Activated T-helper 1 cell treated with anti-CD3 and anti-CD28 coated beads, Interleukin-12 subunit alpha, Interleukin-12 subunit beta, Interleukin-2, Interleukin-4 antibody, amounts not matched to agents 30 ng/mL and 10 ng/mL and 1 ng/mL, durations not matched to agents 14 hours and 24 hours and 36 hours (primary cell): ENCODE data around the gene HDAC7. TPM values are rescaled to one million over a fixed set of nuclear protein-coding genes. Genes with fewer than 3 reads are reported as not detected.

Source experiments
- DNase-seq: peaks from one replicate; pipeline ENCODE4 v3.0.0; 2021; ENCODE audit warnings: low spot score
- H3K27ac Mint-ChIP-seq: one replicate; pipeline ENCODE4 v1.8.0; 2021; ENCODE audit warnings: mild to moderate bottlenecking, mixed read lengths
- H3K27me3 Mint-ChIP-seq: one replicate; pipeline ENCODE4 v1.8.0; 2022; ENCODE audit warnings: mild to moderate bottlenecking, moderate library complexity, mixed read lengths; ENCODE audit not compliant: insufficient read depth
- H3K36me3 Mint-ChIP-seq: one replicate; pipeline ENCODE4 v1.8.0; 2021; ENCODE audit warnings: low read depth, mixed read lengths
- H3K4me1 Mint-ChIP-seq: one replicate; pipeline ENCODE4 v1.8.0; 2021; ENCODE audit warnings: low read depth, mixed read lengths
- H3K4me3 Mint-ChIP-seq: one replicate; pipeline ENCODE4 v1.8.0; 2021; ENCODE audit warnings: mild to moderate bottlenecking, moderate library complexity, mixed read lengths
- H3K9me3 Mint-ChIP-seq: one replicate; pipeline ENCODE4 v1.8.0; 2021; ENCODE audit warnings: mixed read lengths
- intact Hi-C: fragments of 100-400 bp; cut with micrococcal nuclease; formaldehyde crosslinking; loops from one replicate; pipeline ENCODE4 v1.15.1; 2024
- total RNA-seq: library from RNA; stranded (reverse); gene quantifications from 2 replicates; pipeline ENCODE4 v1.2.3, GENCODE V29; 2022

Gene HDAC7
- total RNA-seq, 1 donor from 2014 or later: 466 TPM

DNA sequence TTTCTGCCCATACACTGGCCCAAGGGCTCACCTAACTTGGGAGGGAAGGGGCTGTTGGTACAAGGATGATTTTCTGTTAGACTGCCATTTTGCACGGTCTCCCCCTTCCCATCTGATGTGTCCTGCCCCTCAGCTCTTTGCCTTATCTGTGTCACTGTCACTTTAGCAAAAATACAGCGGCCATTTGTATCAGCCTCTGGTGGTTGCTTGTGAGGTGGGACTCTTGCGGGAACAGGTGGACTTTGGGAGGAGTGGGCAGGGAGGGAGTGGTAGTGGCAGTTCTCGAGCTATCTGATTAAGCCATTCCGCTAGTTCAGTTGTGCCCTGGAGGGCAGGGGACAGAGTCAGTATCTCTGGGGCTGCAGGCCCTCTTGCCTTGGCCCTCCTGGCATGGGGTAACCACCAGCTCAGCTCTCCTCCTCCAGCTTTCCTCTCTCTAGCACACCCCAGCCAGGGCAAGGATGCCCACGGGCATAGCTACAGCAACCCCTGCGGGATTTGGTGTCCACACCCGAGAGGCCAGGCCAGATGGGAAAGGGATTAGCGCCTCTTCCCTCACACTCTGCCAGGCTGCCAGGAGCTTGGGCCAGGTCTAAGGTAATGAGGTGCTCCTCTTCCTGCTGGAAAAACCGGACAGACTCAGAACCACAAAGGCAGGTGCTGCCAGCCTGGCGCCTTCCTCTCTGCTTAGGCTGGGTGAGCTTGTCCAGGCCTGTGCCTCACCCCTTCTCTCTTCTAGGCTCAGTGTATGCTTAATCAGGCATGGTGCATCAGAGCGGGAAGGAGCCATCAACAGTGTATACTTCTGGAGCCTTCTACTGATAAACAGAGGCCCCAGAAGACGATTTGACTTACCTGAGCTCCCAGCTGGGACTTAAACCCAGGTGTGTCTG lies 38.0 kb downstream of the HDAC7 start:
- no peak overlapping the region for H3K4me3 Mint-ChIP-seq
- peaks cover 28% of the 10 kb centered on the region for H3K4me1 Mint-ChIP-seq
- H3K27ac Mint-ChIP-seq: peak overlapping the region; percentile 70
- H3K9me3 Mint-ChIP-seq: no peaks in the 10 kb centered on the region
- DNase-seq: no peak
- no peaks in the 10 kb centered on the region for H3K27me3 Mint-ChIP-seq
- intact Hi-C loops: no loop called here
- H3K36me3 Mint-ChIP-seq: peaks cover 34% of the 10 kb centered on the region

- no peak for DNase-seq
- Mint-ChIP-seq H3K4me1 (peaks cover 45% of the 10 kb centered on the region), H3K27ac (no peak overlapping the region), H3K36me3 (peaks cover 20% of the 10 kb centered on the region), H3K9me3 (no peaks in the 10 kb centered on the region), H3K27me3 (no peaks in the 10 kb centered on the region), H3K4me3 (no peak overlapping the region)
- intact Hi-C loops: loop anchor here (1.0 to 2.0 kb wide), 5 partner anchors 27 to 65 kb away; no protein-coding TSS in a partner anchor
Observed at GRCh38 chr12:47779943-47780504, 39.7 kb downstream of the HDAC7 start.

DNA sequence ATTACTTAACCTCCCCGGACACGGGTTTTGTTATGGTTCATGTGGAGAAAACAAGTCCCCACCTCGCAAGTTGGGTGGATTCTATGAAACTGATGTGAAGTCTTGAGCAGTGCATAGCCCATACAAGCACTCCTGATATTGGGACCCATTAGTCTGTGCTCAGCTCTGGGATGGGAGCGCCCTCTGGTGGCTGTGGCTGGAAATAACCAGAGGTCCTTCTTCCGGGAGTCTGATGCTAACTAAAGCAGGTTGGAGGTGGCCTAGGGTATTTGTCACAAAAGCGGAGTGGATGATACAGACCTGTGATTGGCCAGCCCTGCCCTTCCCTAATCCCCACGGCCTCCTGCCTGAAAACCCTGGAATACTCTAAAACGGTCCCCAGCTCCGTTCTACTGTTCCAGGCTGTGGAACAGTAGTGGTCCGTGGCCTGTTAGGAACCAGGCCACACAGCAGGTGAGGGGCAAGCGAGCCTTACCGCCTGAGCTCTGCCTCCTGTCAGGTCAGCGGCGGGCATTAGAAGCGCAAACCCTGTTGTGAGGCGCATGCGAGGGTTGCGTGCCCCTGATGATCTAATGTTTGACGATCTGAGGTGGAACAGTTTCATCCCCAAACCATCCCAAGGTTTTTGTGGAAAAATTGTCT lies 40.3 kb downstream of the HDAC7 start:
- Mint-ChIP-seq H3K27me3 (no peaks in the 10 kb centered on the region), H3K36me3 (peaks cover 14% of the 10 kb centered on the region), H3K4me1 (peaks cover 50% of the 10 kb centered on the region), H3K4me3 (no peak overlapping the region), H3K9me3 (no peaks in the 10 kb centered on the region), H3K27ac (peak overlapping the region; percentile 89)
- peak; percentile 84 for DNase-seq
- intact Hi-C loops: loop anchor here (1.0 to 2.0 kb wide), 5 partner anchors 27 to 64 kb away; no protein-coding TSS in a partner anchor

- Mint-ChIP-seq H3K4me1 (peaks cover 55% of the 10 kb centered on the region), H3K36me3 (peaks cover 14% of the 10 kb centered on the region), H3K4me3 (no peak overlapping the region), H3K9me3 (no peaks in the 10 kb centered on the region), H3K27me3 (no peaks in the 10 kb centered on the region), H3K27ac (peak overlapping the region; percentile 89)
- DNase-seq: no peak
- intact Hi-C loops: loop anchor here (1.0 to 2.0 kb wide), 5 partner anchors 28 to 64 kb away; no protein-coding TSS in a partner anchor
Observed at GRCh38 chr12:47778881-47779280, 40.8 kb downstream of the HDAC7 start.

GRCh38 chr12:47777741-47778558 lies 41.8 kb downstream of the HDAC7 start:
- peaks cover 59% of the 10 kb centered on the region for H3K4me1 Mint-ChIP-seq

DNA sequence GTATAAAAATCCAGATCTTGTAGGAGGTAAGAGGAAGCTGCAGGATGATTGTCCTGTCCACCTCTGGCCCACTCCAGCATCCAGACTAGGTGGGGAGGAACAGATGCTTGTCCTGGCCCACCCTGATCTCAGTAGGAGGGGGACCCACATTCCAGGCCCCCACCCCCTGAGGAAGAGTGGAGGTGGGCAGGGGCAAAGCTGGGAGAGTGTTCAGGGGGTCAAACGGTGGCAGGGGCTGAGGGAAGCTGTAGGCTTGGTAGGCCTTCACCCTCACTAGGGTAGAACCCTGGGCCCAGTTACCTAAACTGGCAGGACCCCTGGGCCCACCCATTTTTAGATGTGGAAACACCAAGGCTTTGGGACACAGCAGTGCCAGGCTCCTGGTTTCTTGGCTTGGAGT lies 42.6 kb downstream of the HDAC7 start:
- no peaks in the 10 kb centered on the region for H3K9me3 Mint-ChIP-seq
- H3K27ac Mint-ChIP-seq: peak overlapping the region; percentile 61
- DNase-seq: no peak
- peaks cover 5% of the 10 kb centered on the region for H3K27me3 Mint-ChIP-seq
- intact Hi-C loops: no loop called here
- no peak overlapping the region for H3K4me3 Mint-ChIP-seq
- peaks cover 59% of the 10 kb centered on the region for H3K4me1 Mint-ChIP-seq
- H3K36me3 Mint-ChIP-seq: peaks cover 8% of the 10 kb centered on the region

More at GRCh38 chr12:47777741-47778558, 41.8 kb downstream of the HDAC7 start:
- Mint-ChIP-seq H3K36me3 (peaks cover 13% of the 10 kb centered on the region), H3K27ac (peak overlapping the region; percentile 45), H3K27me3 (no peaks in the 10 kb centered on the region), H3K4me3 (peak overlapping the region; percentile 27), H3K9me3 (no peaks in the 10 kb centered on the region)
- DNase-seq: no peak
- intact Hi-C loops: loop anchor here (2.0 kb wide), 1 partner anchor 29 kb away; no protein-coding TSS in a partner anchor

GRCh38 chr12:47776471-47777143 lies 43.1 kb downstream of the HDAC7 start:
- peaks cover 5% of the 10 kb centered on the region for H3K36me3 Mint-ChIP-seq
- H3K27me3 Mint-ChIP-seq: peaks cover 7% of the 10 kb centered on the region
- H3K9me3 Mint-ChIP-seq: no peaks in the 10 kb centered on the region
- H3K27ac Mint-ChIP-seq: peak overlapping the region; percentile 61
- H3K4me1 Mint-ChIP-seq: peaks cover 59% of the 10 kb centered on the region
- intact Hi-C loops: no loop called here
- DNase-seq: no peak
- H3K4me3 Mint-ChIP-seq: no peak overlapping the region

DNA sequence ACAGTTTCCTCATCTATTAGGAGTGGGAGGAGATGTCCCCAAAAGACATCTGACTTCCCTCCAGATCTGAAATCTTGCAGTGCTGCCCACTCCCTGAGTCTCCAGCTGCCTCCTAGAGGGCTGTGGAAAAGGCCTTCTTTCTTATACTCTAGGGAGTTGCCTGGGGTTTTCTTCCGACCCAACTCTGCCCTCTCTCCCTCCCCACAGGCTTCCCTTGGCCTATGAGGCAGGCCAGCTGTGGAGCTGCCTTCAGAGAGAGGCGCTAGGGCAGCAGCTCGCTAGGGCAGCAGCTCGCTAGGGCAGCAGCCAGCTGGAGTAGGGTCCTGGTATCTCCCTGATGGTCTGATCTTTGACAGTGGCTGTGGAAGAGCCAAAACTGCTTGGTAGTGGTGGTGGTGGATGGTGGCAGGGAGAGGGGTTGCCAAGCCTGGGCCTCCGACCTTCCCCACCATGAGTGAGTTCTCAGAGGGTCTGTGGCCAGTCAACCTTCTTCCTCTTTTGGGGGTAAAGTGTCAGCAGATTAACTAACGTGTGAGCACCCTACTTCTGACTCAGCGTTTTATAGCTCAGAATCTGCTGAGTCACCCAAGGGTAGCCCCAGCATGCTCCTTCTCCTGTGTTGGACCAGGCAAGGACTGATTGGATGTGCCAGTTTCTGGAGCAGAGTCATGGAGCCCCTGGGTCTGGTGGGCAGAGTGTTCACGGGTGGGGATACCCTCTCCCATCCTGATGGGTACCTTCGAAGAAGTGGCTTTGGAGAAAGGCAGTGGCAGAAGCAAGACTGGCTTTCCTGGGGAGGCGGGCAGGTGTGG lies 44.4 kb downstream of the HDAC7 start:
- peak overlapping the region; percentile 63 for H3K27ac Mint-ChIP-seq
- intact Hi-C loops: no loop called here
- peaks cover 5% of the 10 kb centered on the region for H3K36me3 Mint-ChIP-seq
- DNase-seq: no peak
- peaks cover 59% of the 10 kb centered on the region for H3K4me1 Mint-ChIP-seq
- H3K27me3 Mint-ChIP-seq: peaks cover 7% of the 10 kb centered on the region
- no peaks in the 10 kb centered on the region for H3K9me3 Mint-ChIP-seq
- peak overlapping the region; percentile 90 for H3K4me3 Mint-ChIP-seq

DNA sequence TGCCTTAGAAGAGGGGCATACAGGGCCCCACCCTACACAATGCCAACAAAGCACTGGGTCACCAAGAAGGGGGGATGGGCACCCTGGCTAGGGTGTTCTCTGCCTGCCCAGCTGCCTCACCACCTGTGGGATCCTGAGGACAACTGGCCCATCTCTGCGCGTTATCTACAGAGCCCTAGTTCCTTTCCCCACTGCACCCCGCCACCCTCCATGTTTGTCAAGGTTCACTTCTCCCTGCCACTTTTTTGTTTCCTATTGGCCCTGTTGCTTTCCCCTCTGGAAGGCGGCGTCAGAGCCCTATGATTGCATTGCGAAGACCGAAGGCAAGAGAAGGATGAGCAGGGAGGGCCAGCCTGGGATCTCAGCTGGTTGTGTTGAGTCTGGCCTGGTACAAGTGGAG lies 45.0 kb downstream of the HDAC7 start:
- intact Hi-C loops: no loop called here
- H3K27ac Mint-ChIP-seq: no peak overlapping the region

DNA sequence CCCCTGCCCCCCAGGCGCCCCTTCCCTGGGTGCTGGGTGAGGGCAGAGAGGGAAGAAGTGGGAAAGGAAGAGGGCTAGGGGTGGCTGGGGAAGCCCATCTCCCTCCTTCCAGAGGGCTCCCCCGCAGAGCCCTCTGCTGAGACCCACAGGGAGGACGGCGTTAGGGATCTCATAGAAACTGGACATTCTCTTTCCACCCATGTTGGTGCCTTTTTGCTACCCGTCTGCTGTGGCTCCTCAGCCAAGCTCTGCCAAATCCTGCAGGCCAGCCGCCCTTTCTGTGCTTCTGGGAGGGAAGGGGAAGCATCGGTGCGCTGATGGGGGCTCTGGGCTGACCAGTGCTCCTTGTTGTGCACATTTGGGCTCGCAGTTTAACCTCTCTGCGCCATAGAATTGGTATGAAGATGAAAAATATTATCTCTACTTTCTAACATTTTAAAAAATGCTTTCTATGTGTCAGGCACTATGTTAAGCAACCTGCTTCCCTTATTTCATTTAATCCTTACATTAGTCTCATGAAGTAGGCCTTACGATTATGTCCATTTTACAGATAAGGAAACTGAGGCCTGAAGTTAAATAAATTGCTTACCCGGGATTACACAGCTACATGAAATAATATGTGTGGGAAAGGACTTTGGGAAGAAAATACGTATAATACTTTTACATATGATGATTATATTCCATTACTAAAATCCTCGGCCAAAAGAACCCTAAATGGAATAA lies 45.7 kb downstream of the HDAC7 start:
- intact Hi-C loops: loop anchor here (1.0 to 2.0 kb wide), 2 partner anchors 15 to 34 kb away; partner anchors contain the start of gene RAPGEF3
- peaks cover 53% of the 10 kb centered on the region for H3K4me1 Mint-ChIP-seq
- H3K9me3 Mint-ChIP-seq: no peaks in the 10 kb centered on the region

More for the DNA sequence above, 45.0 kb downstream of the HDAC7 start:
- H3K4me3 Mint-ChIP-seq: peak overlapping the region; percentile 90
- no peaks in the 10 kb centered on the region for H3K9me3 Mint-ChIP-seq
- H3K36me3 Mint-ChIP-seq: peaks cover 5% of the 10 kb centered on the region
- peaks cover 59% of the 10 kb centered on the region for H3K4me1 Mint-ChIP-seq
- DNase-seq: no peak
- peaks cover 7% of the 10 kb centered on the region for H3K27me3 Mint-ChIP-seq

More for the DNA sequence above, 45.7 kb downstream of the HDAC7 start:
- H3K36me3 Mint-ChIP-seq: peaks cover 1% of the 10 kb centered on the region
- DNase-seq: no peak
- peak overlapping the region; percentile 72 for H3K27ac Mint-ChIP-seq
- H3K27me3 Mint-ChIP-seq: peaks cover 7% of the 10 kb centered on the region
- peak overlapping the region; percentile 90 for H3K4me3 Mint-ChIP-seq
